ENCODE results near the gene C1orf185.

Gene C1orf185

GRCh38 chr1:51101976-51102375 is at the start of gene C1orf185:
C1orf185 (plus strand) TSS chr1:51102228; CDS start chr1:51102234, 6 bp downstream.
- DNase-seq (ENCODE audit: extremely low read depth, low read depth), result no peak
- H3K4me3 ChIP-seq (replicated peaks; ENCODE audit: low read depth, low read length), result no peak within 1 kb of the TSS
- no peak for TF ChIP-seq CTCF (IDR thresholded peaks at IDR 0.05; ENCODE audit: low read depth, low read length, missing control alignments)

DNA sequence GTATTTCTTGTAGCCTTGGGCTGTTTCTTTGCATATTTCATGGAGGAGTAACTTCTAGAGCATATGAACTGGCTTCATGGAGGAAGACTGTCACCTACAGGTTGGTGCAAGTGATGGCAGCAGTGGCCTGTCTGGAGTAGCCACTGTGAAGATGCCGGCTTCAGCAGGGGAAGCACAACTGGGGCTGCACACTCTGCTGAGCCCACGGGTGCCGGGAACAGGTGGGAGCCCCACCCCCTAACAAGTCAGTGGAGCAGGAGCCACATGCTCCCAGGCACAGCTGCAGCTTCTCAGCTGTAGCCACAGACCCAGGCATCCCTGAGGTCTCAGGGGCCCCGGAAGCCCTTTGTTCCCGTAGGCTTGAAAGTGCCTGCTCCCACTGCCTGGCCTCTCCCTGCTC is 43.2 kb upstream of the C1orf185 start:
- H3K4me3 ChIP-seq (replicated peaks; ENCODE audit: low read depth, low read length), result no peak overlapping the region
- no peak for DNase-seq (ENCODE audit: extremely low read depth, low read depth)
- peak; percentile 43 for TF ChIP-seq CTCF (IDR thresholded peaks at IDR 0.05; ENCODE audit: low read depth, low read length, missing control alignments)

DNA sequence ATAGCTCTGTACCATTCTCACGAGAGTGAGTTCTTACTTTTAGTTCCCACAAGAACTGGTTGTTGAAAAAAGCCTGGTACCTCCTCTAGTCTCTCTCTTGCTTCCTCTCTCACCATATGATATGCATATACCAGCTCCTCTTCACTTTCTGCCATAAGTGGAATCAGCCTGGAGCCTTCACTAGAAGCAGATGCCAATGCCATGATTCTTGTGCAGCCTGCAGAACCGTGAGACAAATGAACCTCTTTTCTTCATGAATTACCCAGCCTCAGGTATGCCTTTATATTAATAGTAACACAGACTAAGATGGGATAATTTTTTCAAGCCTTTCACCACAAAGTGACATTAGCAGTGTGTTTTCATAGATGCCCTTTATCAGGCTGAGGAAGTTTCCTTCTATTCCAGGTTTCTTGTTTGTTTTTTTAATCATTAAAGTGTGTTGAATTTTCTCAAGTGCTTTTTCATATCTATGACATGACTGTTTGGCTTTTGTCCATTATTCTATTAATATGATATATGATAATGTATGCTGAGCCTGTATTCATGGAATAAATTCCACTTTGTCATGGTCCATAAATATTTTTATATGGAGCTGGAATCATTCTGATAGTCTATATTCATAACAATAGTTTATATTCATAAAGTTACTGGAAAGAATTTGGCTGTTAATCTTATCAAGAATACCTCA is 40.7 kb upstream of the C1orf185 start:
- no peak for TF ChIP-seq CTCF (IDR thresholded peaks at IDR 0.05; ENCODE audit: low read depth, low read length, missing control alignments)

DNA sequence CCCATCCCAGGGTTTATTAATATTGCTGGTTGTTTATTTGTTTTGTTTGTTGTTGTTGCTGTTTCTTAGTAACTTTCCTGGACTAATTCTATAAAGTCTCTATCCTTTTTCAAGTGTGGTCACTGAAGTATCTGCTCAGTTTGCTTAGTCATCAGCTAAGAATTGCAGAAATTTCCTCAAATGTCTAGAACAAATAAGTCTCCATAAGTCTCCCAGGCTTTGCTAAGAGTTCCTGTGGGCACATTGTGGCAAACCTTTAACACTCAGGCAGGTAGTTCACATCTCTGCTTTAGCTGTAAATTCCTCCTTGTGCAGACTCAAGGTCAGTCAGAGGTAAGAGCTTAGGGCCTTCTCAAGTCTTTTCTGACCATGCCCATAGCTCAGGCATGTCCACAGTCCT is 38.9 kb upstream of the C1orf185 start:
- peak; percentile 63 for DNase-seq (ENCODE audit: extremely low read depth, low read depth)

More for the DNA sequence above, 40.7 kb upstream of the C1orf185 start:
- no peak overlapping the region for H3K4me3 ChIP-seq (replicated peaks; ENCODE audit: low read depth, low read length)
- no peak for DNase-seq (ENCODE audit: extremely low read depth, low read depth)

DNA sequence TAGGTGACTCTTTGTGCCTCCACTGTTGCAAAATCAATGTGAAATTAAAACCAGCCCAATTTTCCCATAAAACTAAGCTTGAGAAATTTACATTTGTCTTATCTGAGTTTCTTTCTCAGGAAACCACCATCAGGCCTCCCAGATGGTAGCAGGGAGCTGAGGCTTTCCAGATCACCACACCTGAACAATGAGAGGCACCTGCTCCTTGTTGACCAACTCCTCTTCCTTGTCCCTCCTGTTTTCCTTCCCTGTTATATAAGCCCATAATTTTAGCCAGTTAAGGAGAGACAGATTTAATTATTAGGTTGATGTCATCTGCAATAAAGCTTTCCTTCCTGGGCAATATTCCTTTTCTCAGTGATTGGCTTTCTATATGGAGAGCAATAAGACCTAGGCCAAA is 32.0 kb upstream of the C1orf185 start:
- no peak overlapping the region for H3K4me3 ChIP-seq (replicated peaks; ENCODE audit: low read depth, low read length)
- no peak for DNase-seq (ENCODE audit: extremely low read depth, low read depth)
- TF ChIP-seq CTCF (IDR thresholded peaks at IDR 0.05; ENCODE audit: low read depth, low read length, missing control alignments), result no peak

More for the DNA sequence above, 38.9 kb upstream of the C1orf185 start:
- H3K4me3 ChIP-seq (replicated peaks; ENCODE audit: low read depth, low read length), result no peak overlapping the region
- no peak for TF ChIP-seq CTCF (IDR thresholded peaks at IDR 0.05; ENCODE audit: low read depth, low read length, missing control alignments)

DNA sequence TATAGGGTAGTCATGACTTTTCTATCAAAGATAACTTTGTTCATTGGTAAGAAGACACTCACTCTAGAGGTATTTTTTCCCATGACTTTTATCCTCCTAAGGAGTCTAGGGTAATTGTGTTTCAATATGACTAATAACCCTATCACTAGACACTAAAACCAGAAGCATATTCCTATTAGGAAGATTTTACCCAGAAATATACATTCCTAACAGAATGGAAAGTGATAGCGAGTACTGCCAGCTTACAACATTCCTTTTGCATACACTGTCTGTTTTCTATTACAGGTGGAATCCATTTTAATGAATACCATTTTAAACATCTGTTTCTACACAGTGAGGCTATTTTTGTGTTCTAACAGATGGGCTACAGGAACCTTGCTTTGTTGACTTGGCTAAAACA is 31.4 kb upstream of the C1orf185 start:
- peak; percentile 55 for DNase-seq (ENCODE audit: extremely low read depth, low read depth)
- H3K4me3 ChIP-seq (replicated peaks; ENCODE audit: low read depth, low read length), result no peak overlapping the region
- TF ChIP-seq CTCF (IDR thresholded peaks at IDR 0.05; ENCODE audit: low read depth, low read length, missing control alignments), result no peak
